ENCODE data around the gene PPP2R2C. TPM values are rescaled to one million over a fixed set of nuclear protein-coding genes. Genes with fewer than 3 reads are reported as not detected.

Gene PPP2R2C
- total RNA-seq, 1 experiment from 2014 or later = 26.7 TPM

- Histone ChIP-seq H3K4me3 (ENCODE audit: low read depth in 2 of 2, low read length in 2 of 2) (no peak overlapping the region), H3K36me3 (ENCODE audit: control insufficient read depth, insufficient read depth, low read length) (no peaks in the 10 kb centered on the region), H3K27me3 (ENCODE audit: control insufficient read depth, insufficient read depth, low read length) (no peaks in the 10 kb centered on the region), H3K27ac (ENCODE audit: low read length) (no peak overlapping the region), H3K9me3 (ENCODE audit: control insufficient read depth, insufficient read depth, low read depth, low read length) (no peaks in the 10 kb centered on the region), H3K4me1 (ENCODE audit: control insufficient read depth, insufficient read depth, low read length) (peaks cover 7% of the 10 kb centered on the region)
- DNase-seq (ENCODE audit: low read depth, low spot score) (no peak), ATAC-seq (no peak)
- intact Hi-C loops (cut with micrococcal nuclease; ENCODE audit: unreplicated experiment) (no loop called here), in situ Hi-C loops (cut with HindIII; ENCODE audit: low pct_unique_long_range_greater_than_20kb, low sequenced_read_pairs) (no loop called here)
- no TSS peak for BruUV-seq (replicated peaks)
- ChIA-PET POLR2A (no interaction called here), CTCF (no interaction called here)
- TF ChIP-seq TCF7L2 (IDR thresholded peaks at IDR 0.05; ENCODE audit: low read depth, low read length) = no peak
These were observed 4.8 kb downstream of the PPP2R2C start for GRCh38 chr4:6467600-6467999.

GRCh38 chr4:6466756-6467381 lies 5.5 kb downstream of the PPP2R2C start:
- no peak for TF ChIP-seq POLR2AphosphoS5 (IDR thresholded peaks at IDR 0.05; ENCODE audit: low read depth, low read length)
- TF ChIP-seq SIN3A (IDR thresholded peaks at IDR 0.05; ENCODE audit: borderline replicate concordance, insufficient read depth, low read depth, low read length) = no peak
- TF ChIP-seq CTCF (IDR thresholded peaks at IDR 0.05) = no peak
- TF ChIP-seq REST (IDR thresholded peaks at IDR 0.05; ENCODE audit: insufficient read depth in 1 of 2, low read depth in 2 of 2, low read length in 1 of 2) = no peak
- no peak for TF ChIP-seq TCF7L2 (IDR thresholded peaks at IDR 0.05; ENCODE audit: low read depth, low read length)
- ATAC-seq (no peak), DNase-seq (ENCODE audit: low read depth, low spot score) (no peak)
- no TSS peak for BruUV-seq (replicated peaks)
- no peak overlapping the region; the same call in 1 of the 2 replicates for H3K27ac ChIP-seq (ENCODE audit: low read length)
- POLR2A ChIA-PET = no interaction called here
- H3K27me3 ChIP-seq (ENCODE audit: control insufficient read depth, insufficient read depth, low read length) = no peaks in the 10 kb centered on the region
- no peaks in the 10 kb centered on the region for H3K36me3 ChIP-seq (ENCODE audit: control insufficient read depth, insufficient read depth, low read length)
- no peak overlapping the region for H3K4me3 ChIP-seq (ENCODE audit: low read depth in 2 of 2, low read length in 2 of 2)
- intact Hi-C loops (cut with micrococcal nuclease; ENCODE audit: unreplicated experiment) = no loop called here
- no peaks in the 10 kb centered on the region for H3K9me3 ChIP-seq (ENCODE audit: control insufficient read depth, insufficient read depth, low read depth, low read length)
- in situ Hi-C loops (cut with HindIII; ENCODE audit: low pct_unique_long_range_greater_than_20kb, low sequenced_read_pairs) = no loop called here
- CTCF ChIA-PET = no interaction called here
- peaks cover 7% of the 10 kb centered on the region for H3K4me1 ChIP-seq (ENCODE audit: control insufficient read depth, insufficient read depth, low read length)

GRCh38 chr4:6465955-6466354 lies 6.5 kb downstream of the PPP2R2C start:
- TF ChIP-seq POLR2AphosphoS5 (IDR thresholded peaks at IDR 0.05; ENCODE audit: low read depth, low read length) = no peak
- no peak for TF ChIP-seq REST (IDR thresholded peaks at IDR 0.05; ENCODE audit: insufficient read depth in 1 of 2, low read depth in 2 of 2, low read length in 1 of 2)
- no peak for TF ChIP-seq CTCF (IDR thresholded peaks at IDR 0.05)
- TF ChIP-seq TCF7L2 (IDR thresholded peaks at IDR 0.05; ENCODE audit: low read depth, low read length) = no peak
- no peak for TF ChIP-seq SIN3A (IDR thresholded peaks at IDR 0.05; ENCODE audit: borderline replicate concordance, insufficient read depth, low read depth, low read length)
- ChIA-PET POLR2A (interaction anchor here (0.5 kb wide), 1 partner anchor 9 kb away, joined by 3 read pairs; no protein-coding TSS in a partner anchor), CTCF (no interaction called here)
- no peaks in the 10 kb centered on the region for H3K27me3 ChIP-seq (ENCODE audit: control insufficient read depth, insufficient read depth, low read length)
- ATAC-seq (no peak), DNase-seq (ENCODE audit: low read depth, low spot score) (no peak)
- no peaks in the 10 kb centered on the region for H3K9me3 ChIP-seq (ENCODE audit: control insufficient read depth, insufficient read depth, low read depth, low read length)
- no TSS peak for BruUV-seq (replicated peaks)
- no peak overlapping the region for H3K27ac ChIP-seq (ENCODE audit: low read length)
- H3K4me1 ChIP-seq (ENCODE audit: control insufficient read depth, insufficient read depth, low read length) = peaks cover 7% of the 10 kb centered on the region
- in situ Hi-C loops (cut with HindIII; ENCODE audit: low pct_unique_long_range_greater_than_20kb, low sequenced_read_pairs) (no loop called here), intact Hi-C loops (cut with micrococcal nuclease; ENCODE audit: unreplicated experiment) (no loop called here)
- no peaks in the 10 kb centered on the region for H3K36me3 ChIP-seq (ENCODE audit: control insufficient read depth, insufficient read depth, low read length)
- no peak overlapping the region for H3K4me3 ChIP-seq (ENCODE audit: low read depth in 2 of 2, low read length in 2 of 2)
